ENCODE results near the gene CD300LG.

DNA sequence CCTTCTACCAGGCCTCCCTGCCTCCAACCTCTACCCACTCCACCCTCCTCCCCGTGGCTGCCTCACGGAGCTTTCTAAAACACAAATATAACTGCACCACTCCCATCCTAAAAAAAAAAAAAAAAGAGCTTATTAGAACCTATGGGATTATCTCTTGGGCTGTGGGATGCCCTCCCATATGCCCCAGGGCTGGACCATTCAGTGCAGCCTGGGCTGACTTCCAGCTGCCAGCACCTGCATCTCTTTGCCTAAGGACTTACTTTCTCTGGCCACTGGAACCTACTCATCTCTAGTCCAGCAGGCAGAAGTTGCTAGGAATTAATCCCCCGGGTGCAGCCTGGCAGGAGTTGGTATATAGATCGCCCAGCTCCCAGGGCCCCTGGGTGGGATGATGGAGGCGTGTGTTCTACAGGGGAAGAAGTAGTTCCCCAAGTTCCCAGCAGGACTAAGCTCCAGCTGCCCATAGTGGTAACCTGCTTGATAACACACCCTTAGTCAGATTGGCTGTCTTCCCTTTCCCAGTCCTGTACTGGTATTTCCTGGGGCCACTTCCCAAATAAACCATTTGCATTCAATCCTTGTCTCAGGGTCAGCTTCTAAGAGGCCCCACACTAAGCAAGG lies 24.3 kb upstream of the CD300LG start:
- TF ChIP-seq, protein P1, sequence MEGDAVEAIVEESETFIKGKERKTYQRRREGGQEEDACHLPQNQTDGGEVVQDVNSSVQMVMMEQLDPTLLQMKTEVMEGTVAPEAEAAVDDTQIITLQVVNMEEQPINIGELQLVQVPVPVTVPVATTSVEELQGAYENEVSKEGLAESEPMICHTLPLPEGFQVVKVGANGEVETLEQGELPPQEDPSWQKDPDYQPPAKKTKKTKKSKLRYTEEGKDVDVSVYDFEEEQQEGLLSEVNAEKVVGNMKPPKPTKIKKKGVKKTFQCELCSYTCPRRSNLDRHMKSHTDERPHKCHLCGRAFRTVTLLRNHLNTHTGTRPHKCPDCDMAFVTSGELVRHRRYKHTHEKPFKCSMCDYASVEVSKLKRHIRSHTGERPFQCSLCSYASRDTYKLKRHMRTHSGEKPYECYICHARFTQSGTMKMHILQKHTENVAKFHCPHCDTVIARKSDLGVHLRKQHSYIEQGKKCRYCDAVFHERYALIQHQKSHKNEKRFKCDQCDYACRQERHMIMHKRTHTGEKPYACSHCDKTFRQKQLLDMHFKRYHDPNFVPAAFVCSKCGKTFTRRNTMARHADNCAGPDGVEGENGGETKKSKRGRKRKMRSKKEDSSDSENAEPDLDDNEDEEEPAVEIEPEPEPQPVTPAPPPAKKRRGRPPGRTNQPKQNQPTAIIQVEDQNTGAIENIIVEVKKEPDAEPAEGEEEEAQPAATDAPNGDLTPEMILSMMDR (IDR thresholded peaks at IDR 0.05): no peak
- TF ChIP-seq POLR2AphosphoS5 (IDR thresholded peaks at IDR 0.05) (no peak), POLR2A (IDR thresholded peaks at IDR 0.05) (no peak), EP300 (IDR thresholded peaks at IDR 0.05) (no peak)

All from stomach (tissue), 4 donors.